ENCODE results near the gene TBC1D17.

The TBC1D17 gene

GRCh38 chr19:49849433-49850220 lies 27.9 kb upstream of the TBC1D17 start:
- no peak for DNase-seq

- DNase-seq, result no peak
Observed at GRCh38 chr19:49850221-49850486, 27.3 kb upstream of the TBC1D17 start.

GRCh38 chr19:49850487-49851342 lies 26.8 kb upstream of the TBC1D17 start, which contains the start of gene PTOV1:
TSS of gene PTOV1 (plus strand) at chr19:49851159.
- peak; percentile 54 for DNase-seq

DNA sequence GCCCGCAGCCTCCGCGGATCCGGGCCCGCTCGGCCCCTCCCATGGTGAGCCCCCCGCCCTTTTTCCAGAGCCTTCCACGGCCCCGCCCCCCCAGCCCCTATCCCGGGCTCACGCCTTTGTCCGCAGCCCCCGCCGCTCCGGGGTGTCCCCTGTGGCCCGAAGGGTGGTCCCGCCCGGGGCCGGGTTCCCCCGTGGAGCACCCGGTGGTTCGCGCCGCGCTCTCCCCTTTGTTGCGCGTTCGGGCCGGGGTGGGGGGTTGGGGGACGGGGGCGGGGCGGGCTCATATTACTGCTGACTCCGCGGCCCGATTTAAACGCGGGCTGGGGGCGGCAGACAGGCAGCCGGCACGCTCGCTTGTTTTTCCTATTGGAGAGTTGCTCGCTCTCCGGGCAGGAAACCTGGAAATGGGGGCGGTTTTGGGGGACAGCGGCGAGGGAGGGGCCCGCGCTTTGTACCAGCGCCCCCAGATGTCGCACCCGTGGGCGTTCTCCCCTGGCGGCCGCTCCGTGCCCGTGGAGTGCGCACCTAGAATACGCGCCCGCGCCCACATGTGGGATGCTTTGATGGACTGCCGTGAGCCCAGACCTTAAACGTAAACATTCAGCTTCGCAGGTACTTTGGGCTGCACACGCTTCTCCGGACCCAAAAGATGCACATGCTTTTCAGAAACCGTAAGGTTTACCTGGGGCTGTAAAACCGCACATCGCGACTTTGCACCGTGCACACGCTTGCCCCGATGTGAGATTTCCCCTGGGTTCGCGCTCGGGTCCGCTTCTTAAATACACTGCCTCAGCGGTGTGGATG lies 25.8 kb upstream of the TBC1D17 start:
- DNase-seq, result no peak

- no peak for DNase-seq
Observed at GRCh38 chr19:49852631-49853126, 24.8 kb upstream of the TBC1D17 start.

- DNase-seq, result no peak
Observed at GRCh38 chr19:49853852-49854377, 23.6 kb upstream of the TBC1D17 start.

DNA sequence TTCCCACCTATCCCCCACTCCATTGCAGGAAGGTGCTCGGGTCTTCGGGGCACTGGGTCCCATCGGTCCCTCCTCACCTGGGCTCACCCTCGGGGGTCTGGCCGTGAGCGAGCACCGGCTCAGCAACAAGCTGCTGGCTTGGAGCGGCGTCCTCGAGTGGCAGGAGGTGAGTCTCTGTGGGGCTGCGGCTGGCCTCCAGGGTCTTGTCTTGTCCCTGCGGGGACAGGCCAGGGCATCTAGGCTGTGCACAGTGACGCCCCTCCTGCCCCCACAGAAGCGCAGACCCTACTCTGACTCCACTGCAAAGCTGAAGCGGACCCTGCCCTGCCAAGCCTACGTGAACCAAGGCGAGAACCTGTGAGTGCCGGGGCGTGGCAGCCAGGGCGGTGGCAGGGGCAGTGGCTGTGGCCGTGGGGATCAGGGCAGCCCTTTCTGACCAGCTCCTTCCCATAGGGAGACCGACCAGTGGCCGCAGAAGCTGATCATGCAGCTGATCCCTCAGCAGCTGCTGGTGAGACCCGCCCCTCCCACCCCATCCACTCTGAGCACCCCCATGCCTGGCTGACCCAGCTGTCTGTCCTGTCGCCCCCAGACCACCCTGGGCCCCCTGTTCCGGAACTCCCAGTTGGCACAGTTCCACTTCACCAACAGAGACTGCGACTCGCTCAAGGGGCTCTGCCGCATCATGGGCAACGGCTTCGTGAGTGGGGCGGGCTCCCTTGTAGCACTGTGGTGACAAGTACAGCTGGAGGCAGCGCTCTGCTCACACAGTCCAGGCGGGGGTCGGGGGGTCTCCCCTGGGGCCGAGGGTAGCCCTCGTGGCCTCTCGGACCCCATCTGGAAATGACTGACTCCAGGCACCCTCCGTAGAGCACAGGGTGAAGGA lies 22.9 kb upstream of the TBC1D17 start:
- no peak for DNase-seq

GRCh38 chr19:49855277-49855675 lies 22.2 kb upstream of the TBC1D17 start:
- DNase-seq, result no peak

DNA sequence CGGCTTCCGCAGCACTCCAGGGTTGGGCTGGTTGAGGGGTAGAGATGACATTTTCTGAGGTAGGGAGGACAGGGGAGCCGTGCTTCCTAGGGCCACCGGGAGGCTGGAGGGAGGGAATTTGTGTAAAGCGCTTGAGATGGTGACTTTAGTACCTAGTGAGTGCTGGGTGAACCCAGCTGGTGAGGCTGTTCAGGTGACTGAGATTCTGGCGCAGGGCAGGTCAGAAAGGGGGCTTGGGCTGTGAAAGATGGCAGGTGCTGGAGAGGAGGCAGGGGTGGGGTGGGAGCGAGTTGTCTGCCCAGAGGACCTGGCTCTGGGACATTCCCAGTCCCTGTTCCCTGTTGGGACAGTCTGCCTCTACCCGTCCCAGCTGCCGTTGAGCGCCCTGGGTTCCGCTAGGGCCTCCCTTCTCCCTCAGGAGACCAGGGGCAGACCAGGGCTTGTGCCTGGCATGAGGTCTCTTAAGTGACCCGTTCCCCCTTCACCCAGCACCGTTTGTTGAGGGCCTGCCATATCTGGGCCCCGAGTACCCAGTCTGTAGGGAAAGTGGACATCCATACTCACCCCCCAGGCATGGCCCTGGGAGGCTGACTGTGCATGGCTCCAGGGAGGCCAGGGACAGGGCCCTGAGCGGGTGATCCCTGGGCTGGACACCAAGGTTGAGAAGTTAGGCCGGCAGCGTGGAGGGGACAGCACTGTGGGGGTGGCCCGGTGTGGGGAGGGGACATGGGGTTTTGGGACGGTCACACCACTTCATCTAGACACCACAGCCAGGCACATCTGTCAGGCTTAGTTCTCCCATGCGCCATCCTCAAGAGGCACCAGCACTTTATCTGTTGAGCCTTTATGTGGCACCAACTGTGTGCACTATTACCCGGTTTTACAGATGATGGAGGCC lies 21.6 kb upstream of the TBC1D17 start:
- no peak for DNase-seq

- no peak for DNase-seq
Observed at GRCh38 chr19:49856574-49857021, 20.9 kb upstream of the TBC1D17 start.

GRCh38 chr19:49857061-49857837 lies 20.3 kb upstream of the TBC1D17 start:
- no peak for DNase-seq

GRCh38 chr19:49857838-49858087 lies 19.7 kb upstream of the TBC1D17 start:
- no peak for DNase-seq

DNA sequence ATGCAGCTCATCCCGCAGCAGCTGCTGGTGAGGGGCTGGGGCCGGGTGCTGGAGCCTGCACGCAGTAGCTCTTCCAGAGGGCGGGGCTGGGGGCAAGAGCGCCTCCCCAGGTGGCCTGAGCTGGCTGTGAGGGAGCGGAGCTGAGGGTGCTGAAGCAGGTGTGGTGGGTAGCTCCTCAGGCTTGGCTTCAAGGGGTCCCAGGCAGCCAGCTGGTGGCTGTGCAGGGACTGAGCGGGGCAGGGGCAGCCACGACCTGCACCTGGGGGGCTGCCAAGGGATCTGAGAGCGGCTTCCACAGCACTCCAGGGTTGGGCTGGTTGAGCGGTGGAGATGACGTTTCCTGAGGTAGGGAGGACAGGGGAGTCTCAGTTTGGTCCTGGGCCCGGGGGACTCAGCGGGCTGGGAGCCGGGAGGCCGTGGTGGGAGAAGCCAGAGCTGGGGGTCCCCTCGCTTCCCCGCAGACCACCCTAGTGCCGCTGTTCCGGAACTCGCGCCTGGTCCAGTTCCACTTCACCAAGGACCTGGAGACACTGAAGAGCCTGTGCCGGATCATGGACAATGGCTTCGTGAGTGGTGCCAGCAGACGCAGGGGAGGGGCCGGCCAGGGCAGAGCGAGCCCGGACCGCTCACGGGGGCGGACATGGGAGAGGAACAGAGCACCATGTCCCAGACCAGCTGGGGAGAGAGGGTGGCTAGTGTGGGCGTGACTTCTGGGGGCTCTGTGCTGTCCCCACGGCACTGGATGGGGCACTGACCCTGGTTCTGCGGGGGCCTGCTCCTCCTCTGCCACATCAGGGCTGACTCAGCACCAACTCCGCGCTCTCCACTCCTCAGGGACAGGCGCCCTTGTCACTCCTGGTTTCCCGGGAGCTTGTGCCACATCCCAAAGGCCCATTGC lies 19.2 kb upstream of the TBC1D17 start:
- no peak for DNase-seq

DNA sequence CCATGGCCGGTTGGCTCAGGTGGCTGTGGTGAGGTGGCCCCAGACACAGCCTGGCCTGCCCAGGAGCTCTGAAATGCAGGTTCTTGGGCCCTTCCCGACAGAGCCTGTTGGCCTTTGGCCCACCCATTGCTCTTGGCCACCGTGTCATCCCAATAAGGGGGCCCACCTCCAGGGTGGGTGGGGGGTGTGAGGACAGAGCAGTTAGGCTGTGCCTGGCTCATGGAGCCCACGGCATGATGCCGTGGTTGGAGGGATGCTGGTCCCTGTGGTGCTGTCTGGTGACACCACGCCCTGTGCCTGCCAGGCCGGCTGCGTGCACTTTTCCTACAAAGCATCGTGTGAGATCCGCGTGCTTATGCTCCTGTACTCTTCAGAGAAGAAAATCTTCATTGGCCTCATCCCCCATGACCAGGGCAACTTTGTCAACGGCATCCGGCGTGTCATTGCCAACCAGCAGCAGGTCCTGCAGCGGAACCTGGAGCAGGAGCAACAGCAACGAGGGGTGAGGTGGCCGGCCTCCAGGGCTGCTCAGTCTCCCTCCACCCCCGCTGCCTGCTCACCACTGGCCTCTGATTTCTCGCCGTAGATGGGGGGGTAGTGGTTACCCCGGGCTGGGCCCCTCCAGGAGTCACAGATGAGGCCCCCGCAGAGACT lies 17.7 kb upstream of the TBC1D17 start:
- no peak for DNase-seq

DNA sequence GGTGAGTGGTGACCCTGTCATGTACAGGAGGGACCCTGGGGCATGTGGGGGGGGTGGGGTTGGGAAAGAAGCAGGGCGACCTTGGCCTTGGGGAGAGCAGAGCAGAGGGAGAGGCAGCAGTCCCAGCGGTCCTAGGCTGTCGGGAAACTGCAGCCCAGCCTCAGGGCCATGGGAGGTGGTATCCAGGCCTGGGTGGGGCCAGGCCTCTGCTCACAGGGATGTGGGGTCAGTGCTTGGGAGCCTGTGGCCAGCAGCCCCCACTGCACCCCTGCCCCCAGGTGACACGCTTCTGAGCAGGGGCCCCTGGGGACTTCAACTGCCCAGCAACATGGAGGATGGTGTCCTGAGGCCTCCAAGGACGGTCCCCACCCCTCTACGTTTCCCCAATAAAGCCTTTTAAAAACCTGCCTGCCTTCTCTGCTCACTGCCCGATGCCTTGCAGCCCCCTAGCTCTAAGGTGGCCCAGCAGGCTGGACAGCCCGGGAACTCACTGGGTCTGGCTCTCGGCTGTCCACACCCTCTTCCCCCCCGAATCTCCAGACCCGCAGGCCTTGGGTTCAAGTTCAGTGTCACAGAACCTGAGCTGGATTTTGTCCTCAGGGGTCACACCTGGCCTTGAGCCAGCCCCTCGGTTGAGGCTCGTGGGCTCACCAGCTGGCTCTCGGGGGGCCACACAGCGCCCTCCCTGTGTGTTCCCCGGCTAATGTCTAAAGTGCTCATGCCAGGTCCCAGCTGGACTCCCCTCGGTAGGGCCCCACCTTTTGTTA lies 17.0 kb upstream of the TBC1D17 start:
- no peak for DNase-seq

GRCh38 chr19:49861107-49861506 lies 16.4 kb upstream of the TBC1D17 start:
- DNase-seq, result no peak

- DNase-seq, result no peak
Observed at GRCh38 chr19:49861541-49862378, 15.7 kb upstream of the TBC1D17 start.

Data from NCI-H2081 treated with DMSO at 0.1 percent for 48 hours (cell line).